ENCODE data around the gene DOCK4. TPM values are rescaled to one million over a fixed set of nuclear protein-coding genes. Genes with fewer than 3 reads are reported as not detected.

DOCK4 gene
- total RNA-seq, 1 experiment from 2014 or later = 4.9 TPM

GRCh38 chr7:111750228-111750627, 456.0 kb downstream of the DOCK4 start:
- no peaks in the 10 kb centered on the region for H3K23me2 ChIP-seq (ENCODE audit: insufficient read length, low read depth, low read length, poor library complexity, severe bottlenecking)
- H2BK120ac ChIP-seq (ENCODE audit: low read depth, low read length, poor library complexity, severe bottlenecking) = no peak overlapping the region
- H3K9ac ChIP-seq (ENCODE audit: extremely low read depth, insufficient read length, low read length) = no peak overlapping the region
- no peak overlapping the region for H3K4me2 ChIP-seq (ENCODE audit: insufficient read depth, insufficient read length, low read length)
- no peak overlapping the region for H3K14ac ChIP-seq (ENCODE audit: insufficient read depth, low read length)
- no peak overlapping the region for H3K4ac ChIP-seq (ENCODE audit: low read depth, low read length)
- H3K18ac ChIP-seq (ENCODE audit: insufficient read length, low read depth, low read length) = no peak overlapping the region
- H2BK15ac ChIP-seq (ENCODE audit: low read depth, low read length) = no peak overlapping the region
- no peak overlapping the region for H3T11ph ChIP-seq (ENCODE audit: low read length)
- H2AFZ ChIP-seq (ENCODE audit: low read length) = no peak overlapping the region
- Mint-ChIP-seq H3K4me1 (no peaks in the 10 kb centered on the region), H3K4me3 (no peak overlapping the region), H3K27ac (no peak overlapping the region), H3K36me3 (ENCODE audit: insufficient read depth in 1 of 3, low read depth in 3 of 3) (peaks cover 0 to 13% (median 0%) of the 10 kb centered on the region in 3 experiments; a peak in 2 of 7 replicates), H3K27me3 (ENCODE audit: low read depth) (no peaks in the 10 kb centered on the region), H3K9me3 (no peaks in the 10 kb centered on the region)
- no peaks in the 10 kb centered on the region for H4K20me1 ChIP-seq (ENCODE audit: control insufficient read depth, insufficient read depth, insufficient read length)
- no peak overlapping the region for H3K27ac ChIP-seq (ENCODE audit: insufficient read length, low read depth, low read length)
- no peaks in the 10 kb centered on the region for H3K9me3 ChIP-seq (ENCODE audit: control insufficient read depth, low read depth, low read length)
- H3K23ac ChIP-seq (ENCODE audit: insufficient read length, low read depth, low read length) = no peak overlapping the region
- no peak overlapping the region for H4K8ac ChIP-seq (replicated peaks; ENCODE audit: insufficient read length, low read depth, low read length)
- no peaks in the 10 kb centered on the region for H3K79me1 ChIP-seq (ENCODE audit: insufficient read depth, low read depth, low read length, poor library complexity, severe bottlenecking)
- no CpG with 5 or more reads among the region's 4 CpGs for WGBS (ENCODE audit: extremely low coverage, insufficient read length, low lambda C conversion rate)
- no peak overlapping the region for H3K56ac ChIP-seq (ENCODE audit: insufficient read length, low read depth, low read length)
- H3K4me1 ChIP-seq (ENCODE audit: insufficient read depth, low read length) = no peaks in the 10 kb centered on the region
- no peak overlapping the region for H2BK12ac ChIP-seq (ENCODE audit: insufficient read length, low read depth, low read length)
- TF ChIP-seq CTCF (conservative IDR thresholded peaks at IDR 0.05) = no peak
- no peak overlapping the region for H2AK5ac ChIP-seq (ENCODE audit: insufficient read length, low read length)
- H3K27me3 ChIP-seq (ENCODE audit: insufficient read depth, low read length) = no peaks in the 10 kb centered on the region
- no peak overlapping the region for H4K5ac ChIP-seq (ENCODE audit: insufficient read length, low read depth, low read length)
- no peak overlapping the region for H2BK5ac ChIP-seq (ENCODE audit: insufficient read length, low read length)
- no peak overlapping the region for H4K91ac ChIP-seq (ENCODE audit: insufficient read length, low read depth, low read length)
- DNase-seq = no peak
- no peak overlapping the region for H2BK20ac ChIP-seq (ENCODE audit: low read depth, low read length, poor library complexity, severe bottlenecking)
- no peaks in the 10 kb centered on the region for H3K79me2 ChIP-seq (ENCODE audit: insufficient read depth, low read length)
